ENCODE results near the gene MFAP3L. TPM values are rescaled to one million over a fixed set of nuclear protein-coding genes. Genes with fewer than 3 reads are reported as not detected.

MFAP3L gene
- total and polyA plus RNA-seq, 2 donors from 2014 or later, result 18.4 to 35.1 TPM

GRCh38 chr4:170008371-170008770 is 17.8 kb downstream of the MFAP3L start:
- H3K36me3 ChIP-seq (ENCODE audit: control insufficient read depth in 2 of 3, insufficient read depth in 3 of 3, low read length in 3 of 3), result no peaks in the 10 kb centered on the region
- H3K4me3 ChIP-seq (ENCODE audit: low read length in 3 of 3), result no peak overlapping the region
- intact Hi-C loops (cut with DNase I), result no loop called here
- H3K4me1 ChIP-seq (ENCODE audit: control insufficient read depth in 2 of 3, insufficient read depth in 2 of 3, low read depth in 1 of 3, low read length in 3 of 3), result peaks cover 0 to 3% (median 0%) of the 10 kb centered on the region in 3 donors
- H3K27ac ChIP-seq (ENCODE audit: low read depth in 2 of 2, low read length in 2 of 2), result no peak overlapping the region
- no peak for DNase-seq
- no peak for FAIRE-seq
- TF ChIP-seq CTCF (IDR thresholded peaks at IDR 0.05; ENCODE audit: borderline replicate concordance, extremely low read depth, insufficient read depth), result peak; percentile 5
- no peaks in the 10 kb centered on the region for H3K27me3 ChIP-seq (ENCODE audit: control insufficient read depth, insufficient read depth, low read length)
- H3K9me3 ChIP-seq (ENCODE audit: control insufficient read depth in 2 of 3, insufficient read depth in 1 of 3, low read length in 3 of 3), result no peaks in the 10 kb centered on the region
- H3K9ac ChIP-seq (ENCODE audit: low read length in 3 of 3), result no peak overlapping the region

- H3K4me3 ChIP-seq (ENCODE audit: low read length in 3 of 3), result no peak overlapping the region
- H3K27ac ChIP-seq (ENCODE audit: low read depth in 2 of 2, low read length in 2 of 2), result no peak overlapping the region
- FAIRE-seq, result no peak
- DNase-seq, result no peak
- intact Hi-C loops (cut with DNase I), result no loop called here
- no peak overlapping the region for H3K9ac ChIP-seq (ENCODE audit: low read length in 3 of 3)
- peaks cover 0 to 3% (median 0%) of the 10 kb centered on the region in 3 donors for H3K4me1 ChIP-seq (ENCODE audit: control insufficient read depth in 2 of 3, insufficient read depth in 2 of 3, low read depth in 1 of 3, low read length in 3 of 3)
- H3K27me3 ChIP-seq (ENCODE audit: control insufficient read depth, insufficient read depth, low read length), result no peaks in the 10 kb centered on the region
- TF ChIP-seq CTCF (IDR thresholded peaks at IDR 0.05; ENCODE audit: borderline replicate concordance, extremely low read depth, insufficient read depth), result no peak
- no peaks in the 10 kb centered on the region for H3K9me3 ChIP-seq (ENCODE audit: control insufficient read depth in 2 of 3, insufficient read depth in 1 of 3, low read length in 3 of 3)
- no peaks in the 10 kb centered on the region for H3K36me3 ChIP-seq (ENCODE audit: control insufficient read depth in 2 of 3, insufficient read depth in 3 of 3, low read length in 3 of 3)
Measured at GRCh38 chr4:170007113-170007512, 19.1 kb downstream of the MFAP3L start.

- Histone ChIP-seq H3K9me3 (ENCODE audit: control insufficient read depth in 2 of 3, insufficient read depth in 1 of 3, low read length in 3 of 3) (no peaks in the 10 kb centered on the region), H3K9ac (ENCODE audit: low read length in 3 of 3) (no peak overlapping the region), H3K4me3 (ENCODE audit: low read length in 3 of 3) (no peak overlapping the region), H3K27me3 (ENCODE audit: control insufficient read depth, insufficient read depth, low read length) (no peaks in the 10 kb centered on the region), H3K27ac (ENCODE audit: low read depth in 2 of 2, low read length in 2 of 2) (no peak overlapping the region), H3K4me1 (ENCODE audit: control insufficient read depth in 2 of 3, insufficient read depth in 2 of 3, low read depth in 1 of 3, low read length in 3 of 3) (peaks cover 0 to 8% (median 6%) of the 10 kb centered on the region in 3 donors), H3K36me3 (ENCODE audit: control insufficient read depth in 2 of 3, insufficient read depth in 3 of 3, low read length in 3 of 3) (no peaks in the 10 kb centered on the region)
- no peak for TF ChIP-seq CTCF (IDR thresholded peaks at IDR 0.05; ENCODE audit: borderline replicate concordance, extremely low read depth, insufficient read depth)
- intact Hi-C loops (cut with DNase I), result no loop called here
- no peak for FAIRE-seq
- peak in 3 of 5 donors; percentile 23 to 65 (median 58) for DNase-seq
Measured at GRCh38 chr4:170005472-170005871, 20.7 kb downstream of the MFAP3L start.
